A673 (cell line): Measurements from ENCODE around the gene ZNF577. TPM values are rescaled to one million over a fixed set of nuclear protein-coding genes. Genes with fewer than 3 reads are reported as not detected.
A peak's percentile ranks its signal among the peaks of the same experiment; 100 is the strongest.

Source experiments
- Bru-seq: library from RNA; stranded (reverse); fragments of 400-500 nt; gene quantifications from one replicate; lab custom pipeline; 2021; lab: Mats Ljungman, UMichigan
- BruChase-seq, 2 experiments: library from RNA; stranded (reverse); fragments of 400-500 nt; gene quantifications; one replicate each; lab custom pipeline; 2021; lab: Mats Ljungman, UMichigan
- BruUV-seq: library from RNA; stranded (reverse); fragments of 400-500 nt; replicated peaks from 2 replicates; lab custom pipeline; 2021; lab: Mats Ljungman, UMichigan
- CTCF ChIA-PET: fragments of 300-600 bp; sonication (Branson Sonifier 250); formaldehyde crosslinking; loops from one replicate; lab custom pipeline; 2022; ENCODE audit warnings: antibody characterized with exemption; lab: Charles Lee
- POLR2A ChIA-PET: fragments of 300-600 bp; sonication (Branson Sonifier 250); formaldehyde crosslinking; loops from one replicate; lab custom pipeline; 2022; ENCODE audit warnings: antibody characterized with exemption; ENCODE audit not compliant: low non-redundant PET; lab: Charles Lee
- DNase-seq: peaks from one replicate; pipeline ENCODE4 v3.0.0-alpha.2; 2015; ENCODE audit warnings: low spot score
- H3K27ac ChIP-seq: fragments of 200-600 bp; sonication (generic); 2 replicates; pipeline ENCODE4 v1.5.1; 2016; ENCODE audit warnings: mixed run types, low read depth, mild to moderate bottlenecking, mixed read lengths, antibody characterized with exemption, low read length; ENCODE audit not compliant: poor library complexity, severe bottlenecking
- H3K27me3 ChIP-seq: fragments of 200-600 bp; sonication (generic); replicated peaks from 2 replicates; pipeline ENCODE4 v1.6.1; 2017; ENCODE audit warnings: mixed run types, low read depth, mild to moderate bottlenecking, mixed read lengths, antibody characterized with exemption, low read length; ENCODE audit not compliant: insufficient read depth, poor library complexity
- H3K36me3 ChIP-seq: fragments of 200-600 bp; sonication (generic); 2 replicates; pipeline ENCODE4 v1.6.1; 2016; ENCODE audit warnings: mixed run types, mild to moderate bottlenecking, mixed read lengths, antibody characterized with exemption, low read length; ENCODE audit not compliant: insufficient read depth, poor library complexity, severe bottlenecking
- H3K4me1 ChIP-seq: fragments of 200-600 bp; sonication (generic); 2 replicates; pipeline ENCODE4 v1.6.1; 2017; ENCODE audit warnings: mixed run types, mild to moderate bottlenecking, mixed read lengths, antibody characterized with exemption, low read length; ENCODE audit not compliant: insufficient read depth, poor library complexity, severe bottlenecking
- H3K4me3 ChIP-seq: fragments of 200-600 bp; sonication (generic); 2 replicates; pipeline ENCODE4 v1.5.1; 2016; ENCODE audit warnings: low read depth, mixed run types, mild to moderate bottlenecking, mixed read lengths, low read length; ENCODE audit not compliant: poor library complexity, severe bottlenecking
- H3K9me3 ChIP-seq: fragments of 200-600 bp; sonication (generic); 2 replicates; pipeline ENCODE4 v1.6.1; 2016; ENCODE audit warnings: mixed run types, low read depth, mild to moderate bottlenecking, mixed read lengths, antibody characterized with exemption, low read length; ENCODE audit not compliant: poor library complexity, severe bottlenecking
- EZH2 ChIP-seq: fragments of 200-600 bp; sonication (generic); IDR thresholded peaks from 2 replicates; pipeline ENCODE4 v1.6.1; 2017; ENCODE audit warnings: borderline replicate concordance, low read depth, mild to moderate bottlenecking, mixed read lengths, antibody characterized with exemption, low read length; ENCODE audit not compliant: poor library complexity, severe bottlenecking
- intact Hi-C: fragments of 100-400 bp; cut with micrococcal nuclease; formaldehyde crosslinking; loops from one replicate; pipeline ENCODE4 v1.10.0; 2022; ENCODE audit not compliant: unreplicated experiment
- long read RNA-seq: library from polyadenylated mRNA; stranded (forward); transcript quantifications from one replicate; pipeline ENCODE4 v2.0.0, GENCODE V29; 2022
- total RNA-seq: library from RNA; stranded (reverse); gene quantifications from 2 replicates; pipeline ENCODE4 v1.2.3, GENCODE V29; 2021
- TF ChIP-seq, protein P1 (sequence below): fragments of 300-800, 200-600 bp; sonication (generic); conservative IDR thresholded peaks from 2 replicates; pipeline ENCODE4 v1.5.1; 2017; ENCODE audit warnings: low read depth, mild to moderate bottlenecking, antibody characterized with exemption, low read length, moderate library complexity, mixed read lengths

ZNF577 gene
- total RNA-seq = 7.0 and 7.3 TPM in 2 replicates
- percentile 61 among the genes with signal in this experiment for Bru-seq, nascent RNA
- BruChase-seq, experiment 1, labeled RNA remaining after a 2-hour chase = percentile 66 among the genes with signal in this experiment
- percentile 63 among the genes with signal in this experiment for BruChase-seq, experiment 2, labeled RNA remaining after a 6-hour chase
- long read RNA-seq, partial matches to known transcripts = 0 of 5 reads
- long read RNA-seq, other reads (novel, unspliced or antisense) = 2 of 5 reads

DNA sequence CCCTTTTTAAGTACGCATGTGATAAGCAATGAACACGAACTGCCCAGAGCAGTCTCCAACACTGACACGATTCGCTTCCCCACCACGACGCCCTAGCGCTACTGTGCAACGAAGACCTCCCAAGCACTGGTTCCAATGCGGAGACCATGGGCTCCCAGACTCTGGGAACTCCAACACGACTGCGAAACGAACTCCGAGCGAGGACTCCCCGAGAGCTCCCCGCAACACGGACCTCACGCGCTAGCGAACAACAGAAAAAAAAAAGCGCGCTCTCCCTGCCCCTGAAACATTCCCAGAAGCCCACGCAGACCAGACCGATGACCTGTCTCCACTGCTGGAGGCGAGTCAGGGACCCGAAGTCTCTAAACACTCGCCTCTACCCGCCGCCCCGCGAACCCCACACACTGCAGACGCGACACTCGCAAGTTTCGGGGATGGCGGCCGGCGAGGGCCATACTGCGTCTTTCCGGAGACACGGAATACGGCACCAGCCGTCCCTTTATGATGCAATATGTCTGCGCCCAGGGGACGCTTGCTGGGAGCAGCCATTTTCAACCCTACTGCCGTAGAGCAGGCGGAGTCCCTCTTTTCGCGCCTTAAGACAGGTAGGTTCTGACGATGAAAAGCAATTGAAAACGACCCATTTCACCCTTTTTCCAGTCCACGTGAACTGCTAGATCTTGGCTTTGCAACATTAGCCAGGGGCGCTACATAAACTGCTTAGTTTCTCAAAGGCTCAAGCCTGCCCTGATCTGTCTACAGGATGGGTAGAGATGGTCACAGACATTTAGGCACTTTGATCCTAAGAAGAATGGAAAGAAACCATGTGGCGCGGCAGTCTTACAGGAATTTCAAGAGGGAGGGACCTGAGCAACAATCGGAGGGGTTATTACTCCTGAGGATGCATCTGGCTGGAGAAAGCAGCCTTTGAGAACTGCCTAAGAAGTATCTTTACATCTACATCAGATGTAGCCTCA, at the start of gene ZNF577:
TSS of gene ZNF577 (minus strand) at position 430 of the 977 bp plus-strand sequence. CDS start 7,569 bp downstream, outside the sequence.
- H3K4me1 ChIP-seq = no peaks in the 10 kb centered on the region
- H3K9me3 ChIP-seq = peaks cover 54% of the 10 kb centered on the region
- CTCF ChIA-PET = no interaction called here
- no peaks in the 10 kb centered on the region for H3K27me3 ChIP-seq
- POLR2A ChIA-PET = interaction anchor here (0.7 kb wide), 1 partner anchor 160 kb away, joined by 3 read pairs; no protein-coding TSS in a partner anchor
- TF ChIP-seq, protein P1, sequence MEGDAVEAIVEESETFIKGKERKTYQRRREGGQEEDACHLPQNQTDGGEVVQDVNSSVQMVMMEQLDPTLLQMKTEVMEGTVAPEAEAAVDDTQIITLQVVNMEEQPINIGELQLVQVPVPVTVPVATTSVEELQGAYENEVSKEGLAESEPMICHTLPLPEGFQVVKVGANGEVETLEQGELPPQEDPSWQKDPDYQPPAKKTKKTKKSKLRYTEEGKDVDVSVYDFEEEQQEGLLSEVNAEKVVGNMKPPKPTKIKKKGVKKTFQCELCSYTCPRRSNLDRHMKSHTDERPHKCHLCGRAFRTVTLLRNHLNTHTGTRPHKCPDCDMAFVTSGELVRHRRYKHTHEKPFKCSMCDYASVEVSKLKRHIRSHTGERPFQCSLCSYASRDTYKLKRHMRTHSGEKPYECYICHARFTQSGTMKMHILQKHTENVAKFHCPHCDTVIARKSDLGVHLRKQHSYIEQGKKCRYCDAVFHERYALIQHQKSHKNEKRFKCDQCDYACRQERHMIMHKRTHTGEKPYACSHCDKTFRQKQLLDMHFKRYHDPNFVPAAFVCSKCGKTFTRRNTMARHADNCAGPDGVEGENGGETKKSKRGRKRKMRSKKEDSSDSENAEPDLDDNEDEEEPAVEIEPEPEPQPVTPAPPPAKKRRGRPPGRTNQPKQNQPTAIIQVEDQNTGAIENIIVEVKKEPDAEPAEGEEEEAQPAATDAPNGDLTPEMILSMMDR = no peak
- TF ChIP-seq EZH2 = no peak
- intact Hi-C loops = loop anchor here (2.0 kb wide), 1 partner anchor 39 kb away; the partner anchor contains the start of gene ZNF613
- BruUV-seq = TSS peak; percentile 52
- peaks cover 40% of the 10 kb centered on the region for H3K36me3 ChIP-seq
- peak within 1 kb of the TSS; percentile 60 for H3K4me3 ChIP-seq
- H3K27ac ChIP-seq = peak within 1 kb of the TSS; percentile 76
- peak; percentile 96 for DNase-seq

DNA sequence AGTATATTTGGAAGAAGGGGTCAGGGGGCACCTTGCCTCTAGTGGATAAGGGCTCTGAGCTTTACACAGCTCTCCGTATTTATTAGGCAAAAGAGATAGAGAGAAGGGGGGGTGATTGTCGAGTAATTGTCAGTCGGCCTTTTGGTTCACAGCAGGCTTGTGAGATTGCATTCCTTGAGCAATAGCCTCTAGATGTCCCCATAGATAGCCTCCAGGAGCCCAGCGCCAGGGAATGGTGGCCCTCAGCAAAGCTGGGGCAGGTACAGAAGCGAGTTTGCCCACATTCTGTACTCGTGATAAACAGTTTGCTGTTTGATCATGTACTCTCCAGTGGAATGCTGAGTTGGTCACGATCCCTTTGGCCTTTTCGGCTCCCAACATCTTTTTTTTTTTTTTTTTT, 44.2 kb upstream of the ZNF577 start:
- ChIA-PET POLR2A (no interaction called here), CTCF (no interaction called here)
- Histone ChIP-seq H3K4me1 (no peaks in the 10 kb centered on the region), H3K27ac (no peak overlapping the region), H3K36me3 (peaks cover 32% of the 10 kb centered on the region), H3K27me3 (no peaks in the 10 kb centered on the region), H3K4me3 (no peak overlapping the region), H3K9me3 (no peaks in the 10 kb centered on the region)
- BruUV-seq = no TSS peak
- intact Hi-C loops = no loop called here
- no peak for DNase-seq
- no peak for TF ChIP-seq EZH2
- TF ChIP-seq, protein P1 = no peak

DNA sequence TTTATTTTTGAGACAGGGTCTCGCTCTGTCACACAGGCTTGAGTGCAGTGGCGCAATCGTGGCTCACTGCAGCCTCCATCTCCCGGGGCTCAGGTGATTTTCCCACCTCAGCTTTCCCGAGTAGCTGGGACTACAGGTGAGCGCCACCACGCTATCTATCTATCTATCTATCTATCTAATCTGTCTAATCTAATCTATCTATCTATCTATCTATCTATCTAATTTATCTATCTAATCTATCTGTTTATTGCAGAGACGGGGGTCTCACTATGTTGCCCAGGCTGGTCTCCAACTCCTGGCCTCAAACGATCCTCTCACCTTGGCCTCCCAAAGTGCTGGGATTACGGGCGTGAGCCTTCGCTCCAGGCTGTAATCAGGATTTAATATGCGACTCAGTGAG, 40.1 kb upstream of the ZNF577 start:
- ChIA-PET CTCF (no interaction called here), POLR2A (no interaction called here)
- no peak for DNase-seq
- Histone ChIP-seq H3K9me3 (peaks cover 20% of the 10 kb centered on the region), H3K36me3 (peaks cover 19% of the 10 kb centered on the region), H3K4me3 (peak overlapping the region; percentile 84), H3K4me1 (no peaks in the 10 kb centered on the region), H3K27me3 (no peaks in the 10 kb centered on the region), H3K27ac (peak overlapping the region; percentile 90)
- TF ChIP-seq, protein P1 = no peak
- no peak for TF ChIP-seq EZH2
- intact Hi-C loops = loop anchor here (2.0 kb wide), 1 partner anchor 41 kb away; the partner anchor contains the start of gene ZNF577
- BruUV-seq = TSS peak; percentile 28
